Keratinocyte (primary cell): ENCODE data around the gene MAJIN. TPM values are rescaled to one million over a fixed set of nuclear protein-coding genes. Genes with fewer than 3 reads are reported as not detected.
"Not testable (repeated sequence)": the region's sequence is repeated elsewhere in the genome, so short reads cannot be mapped to it uniquely, and the experiment has no call there.

Source experiments
- DNase-seq: peaks from one replicate; pipeline ENCODE4 v3.0.0-alpha.2; 2011; ENCODE audit warnings: low read depth, missing footprints, low spot score
- FAIRE-seq: peaks from 2 replicates; lab custom pipeline; 2011; peaks lifted over from hg19 to GRCh38; lab: Jason Lieb, UNC
- H2AFZ ChIP-seq: 2 replicates; pipeline ENCODE4 v1.6.0; 2012; ENCODE audit warnings: low read length, control low read depth, inconsistent platforms; ENCODE audit not compliant: control insufficient read depth
- H3K27ac ChIP-seq: 2 replicates; pipeline ENCODE4 v1.5.1; 2011; ENCODE audit warnings: low read length; ENCODE audit not compliant: control insufficient read depth, insufficient read depth
- H3K27me3 ChIP-seq: 3 replicates; pipeline ENCODE4 v1.6.0; 2011; ENCODE audit warnings: low read length; ENCODE audit not compliant: control insufficient read depth, insufficient read depth; ENCODE audit errors: extremely low read depth
- H3K36me3 ChIP-seq, 2 experiments: 2 replicates in 1 of 2; 3 replicates in 1 of 2; pipeline ENCODE4 v1.5.1; 2011; ENCODE audit warnings: low read length in 2 of 2, mild to moderate bottlenecking in 1 of 2; ENCODE audit not compliant: control insufficient read depth in 2 of 2, insufficient read depth in 2 of 2; ENCODE audit errors: extremely low read depth in 1 of 2
- H3K4me1 ChIP-seq: 3 replicates; pipeline ENCODE4 v1.5.1; 2011; ENCODE audit warnings: low read length; ENCODE audit not compliant: control insufficient read depth, insufficient read depth; ENCODE audit errors: extremely low read depth
- H3K4me2 ChIP-seq: 3 replicates; pipeline ENCODE4 v1.6.0; 2011; ENCODE audit warnings: low read depth, low read length; ENCODE audit not compliant: control insufficient read depth, insufficient read depth; ENCODE audit errors: extremely low read depth
- H3K4me3 ChIP-seq, 3 experiments: fragments of 200-600 bp in 1 of 3; sonication (generic) in 1 of 3; 2 replicates in 2 of 3; 3 replicates in 1 of 3; pipeline ENCODE4 v1.5.1; 2011 to 2016; ENCODE audit warnings: low read length in 3 of 3, mild to moderate bottlenecking in 3 of 3, control low read depth in 2 of 3, inconsistent platforms in 1 of 3, low read depth in 1 of 3, mixed read lengths in 1 of 3, mixed run types in 1 of 3, moderate library complexity in 1 of 3; ENCODE audit not compliant: control insufficient read depth in 2 of 3, insufficient read depth in 2 of 3; ENCODE audit errors: extremely low read depth in 1 of 3
- H3K79me2 ChIP-seq: 2 replicates; pipeline ENCODE4 v1.6.0; 2012; ENCODE audit warnings: low read length; ENCODE audit not compliant: control insufficient read depth, insufficient read depth
- H3K9ac ChIP-seq: 3 replicates; pipeline ENCODE4 v1.6.0; 2011; ENCODE audit warnings: low read length; ENCODE audit not compliant: control insufficient read depth, insufficient read depth; ENCODE audit errors: extremely low read depth
- H3K9me1 ChIP-seq: 3 replicates; pipeline ENCODE4 v1.6.0; 2011; ENCODE audit warnings: low read length; ENCODE audit not compliant: control insufficient read depth, insufficient read depth; ENCODE audit errors: extremely low read depth
- H3K9me3 ChIP-seq: 2 replicates; pipeline ENCODE4 v1.5.1; 2012; ENCODE audit warnings: low read depth, low read length; ENCODE audit not compliant: control insufficient read depth
- H4K20me1 ChIP-seq: 3 replicates; pipeline ENCODE4 v1.6.0; 2011; ENCODE audit warnings: low read length; ENCODE audit not compliant: control insufficient read depth, insufficient read depth; ENCODE audit errors: extremely low read depth
- CTCF ChIP-seq, 3 experiments: IDR thresholded peaks in 1 of 3; conservative IDR thresholded peaks in 1 of 3; optimal IDR thresholded peaks in 1 of 3; 2 replicates in 2 of 3; 3 replicates in 1 of 3; pipeline versions ENCODE3 to v1.5.1; 2011; ENCODE audit warnings: low read length in 3 of 3, mild to moderate bottlenecking in 3 of 3, moderate library complexity in 2 of 3, control low read depth in 1 of 3, inconsistent platforms in 1 of 3; ENCODE audit not compliant: insufficient read depth in 2 of 3; ENCODE audit errors: extremely low read depth in 1 of 3
- EZH2 ChIP-seq: IDR thresholded peaks from one replicate; pipeline ENCODE4 v1.6.1; 2012; ENCODE audit warnings: inconsistent platforms, mild to moderate bottlenecking, low read length, moderate library complexity
- dilution Hi-C: fragments of 300-500 bp; cut with MboI; formaldehyde crosslinking; loops from one replicate; pipeline ENCODE4 v1.7.0; 2020; ENCODE audit warnings: low sequenced_read_pairs; ENCODE audit not compliant: extremely low pct_ligation_motif_present
- polyA plus RNA-seq, 5 experiments: library from polyadenylated mRNA; depleted of rRNA in 3 of 5; stranded (reverse) in 3 of 5; stranded (forward) in 1 of 5; unstranded in 1 of 5; fragments of >200 nt; gene quantifications; 1 replicate in 1 of 5; 2 replicates in 3 of 5; 3 replicates in 1 of 5; pipeline versions ENCODE4 v1.2.1 to v1.2.3, GENCODE V29; 2011 to 2012; ENCODE audit warnings: missing spikeins in 2 of 5, low read depth in 1 of 5, low replicate concordance in 1 of 5

MAJIN gene
- polyA plus RNA-seq, 1 donor (not counting 4 experiments of a cell fraction or from before 2014, with no cell fraction given), result 0.09 TPM

- H3K4me2 ChIP-seq, result no peak overlapping the region
- H3K9me1 ChIP-seq, result no peaks in the 10 kb centered on the region
- no peak for TF ChIP-seq EZH2
- peak in 1 of 3 experiments; percentile 34 for TF ChIP-seq CTCF (optimal IDR thresholded peaks at IDR 0.05 in 1 of 3, IDR thresholded peaks at IDR 0.05 in 1 of 3, conservative IDR thresholded peaks at IDR 0.05 in 1 of 3; ENCODE audit: extremely low read depth in 1 of 3, insufficient read depth in 2 of 3, low read length in 3 of 3)
- H4K20me1 ChIP-seq, result no peaks in the 10 kb centered on the region
- no peaks in the 10 kb centered on the region for H3K36me3 ChIP-seq
- peak overlapping the region; percentile 24 for H3K9ac ChIP-seq
- dilution Hi-C loops, result no loop called here
- H3K27ac ChIP-seq, result peak overlapping the region; percentile 94
- no peak for FAIRE-seq
- DNase-seq, result no peak
- no peaks in the 10 kb centered on the region for H3K9me3 ChIP-seq
- no peaks in the 10 kb centered on the region for H3K79me2 ChIP-seq
- H3K27me3 ChIP-seq, result no peaks in the 10 kb centered on the region
- peak overlapping the region; percentile 2 for H2AFZ ChIP-seq
- H3K4me3 ChIP-seq, result no peak overlapping the region
- H3K4me1 ChIP-seq, result peaks cover 21% of the 10 kb centered on the region
Observed at GRCh38 chr11:65008016-65008415, 36.1 kb upstream of the MAJIN start.

DNA sequence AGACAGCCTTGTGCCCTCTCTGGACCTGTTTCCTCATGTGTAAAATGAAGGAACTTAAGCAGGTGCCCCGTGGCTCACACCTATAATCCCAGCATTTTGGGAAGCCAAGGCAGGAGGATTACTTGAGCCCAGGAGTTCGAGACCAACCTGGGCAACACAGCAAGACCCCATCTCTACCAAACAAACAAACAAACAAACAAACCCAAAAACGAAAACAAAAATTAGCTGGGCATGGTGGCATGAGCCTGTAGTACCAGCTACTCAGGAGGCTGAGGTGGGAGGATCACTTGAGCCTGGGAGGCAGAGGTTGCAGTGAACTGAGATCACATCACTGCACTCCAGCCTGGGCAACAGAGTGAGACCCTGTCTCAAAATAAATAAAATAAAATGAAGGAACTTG is 32.1 kb upstream of the MAJIN start:
- H2AFZ ChIP-seq, dilution Hi-C loops: not testable (repeated sequence)

GRCh38 chr11:65003282-65003681 is 31.4 kb upstream of the MAJIN start:
- no peaks in the 10 kb centered on the region for H3K9me1 ChIP-seq
- TF ChIP-seq EZH2 (no peak), CTCF (optimal IDR thresholded peaks at IDR 0.05 in 1 of 3, IDR thresholded peaks at IDR 0.05 in 1 of 3, conservative IDR thresholded peaks at IDR 0.05 in 1 of 3; ENCODE audit: extremely low read depth in 1 of 3, insufficient read depth in 2 of 3, low read length in 3 of 3) (no peak)
- H3K79me2 ChIP-seq, result no peaks in the 10 kb centered on the region
- no peak for FAIRE-seq
- H3K27ac ChIP-seq, result no peak overlapping the region
- H3K4me1 ChIP-seq, result peaks cover 19% of the 10 kb centered on the region
- no peak overlapping the region for H3K4me2 ChIP-seq
- no peak overlapping the region for H3K9ac ChIP-seq
- no peaks in the 10 kb centered on the region for H3K9me3 ChIP-seq
- no peaks in the 10 kb centered on the region for H3K27me3 ChIP-seq
- no peaks in the 10 kb centered on the region for H4K20me1 ChIP-seq
- no peaks in the 10 kb centered on the region for H3K36me3 ChIP-seq
- no peak overlapping the region for H3K4me3 ChIP-seq
- no peak overlapping the region for H2AFZ ChIP-seq
- dilution Hi-C loops, result no loop called here
- no peak for DNase-seq

More for the DNA sequence above, 32.1 kb upstream of the MAJIN start:
- not testable (repeated sequence) for H3K9me1 ChIP-seq, DNase-seq, H3K36me3 ChIP-seq, H3K27me3 ChIP-seq, H3K9ac ChIP-seq, H3K4me3 ChIP-seq, H3K4me2 ChIP-seq, H3K9me3 ChIP-seq, H4K20me1 ChIP-seq, H3K27ac ChIP-seq, FAIRE-seq, H3K79me2 ChIP-seq
- H3K4me1 ChIP-seq, result peaks cover 19% of the 10 kb centered on the region
